Umbilical cord (tissue), 2 donors: ENCODE results near the gene CACNA1I. TPM values are rescaled to one million over a fixed set of nuclear protein-coding genes. Genes with fewer than 3 reads are reported as not detected.

ENCODE experiments used
- DNase-seq: peaks from one replicate; pipeline ENCODE4 v3.0.0-alpha.2; 2015; ENCODE audit warnings: low spot score
- total RNA-seq: library from RNA; depleted of rRNA; stranded (reverse); fragments of >200 nt; gene quantifications from one replicate; pipeline ENCODE4 v1.2.3, GENCODE V29; 2014; ENCODE audit warnings: low replicate concordance; ENCODE audit not compliant: insufficient read depth

CACNA1I gene
- total RNA-seq, 1 donor from 2014 or later = 0.48 TPM

DNA sequence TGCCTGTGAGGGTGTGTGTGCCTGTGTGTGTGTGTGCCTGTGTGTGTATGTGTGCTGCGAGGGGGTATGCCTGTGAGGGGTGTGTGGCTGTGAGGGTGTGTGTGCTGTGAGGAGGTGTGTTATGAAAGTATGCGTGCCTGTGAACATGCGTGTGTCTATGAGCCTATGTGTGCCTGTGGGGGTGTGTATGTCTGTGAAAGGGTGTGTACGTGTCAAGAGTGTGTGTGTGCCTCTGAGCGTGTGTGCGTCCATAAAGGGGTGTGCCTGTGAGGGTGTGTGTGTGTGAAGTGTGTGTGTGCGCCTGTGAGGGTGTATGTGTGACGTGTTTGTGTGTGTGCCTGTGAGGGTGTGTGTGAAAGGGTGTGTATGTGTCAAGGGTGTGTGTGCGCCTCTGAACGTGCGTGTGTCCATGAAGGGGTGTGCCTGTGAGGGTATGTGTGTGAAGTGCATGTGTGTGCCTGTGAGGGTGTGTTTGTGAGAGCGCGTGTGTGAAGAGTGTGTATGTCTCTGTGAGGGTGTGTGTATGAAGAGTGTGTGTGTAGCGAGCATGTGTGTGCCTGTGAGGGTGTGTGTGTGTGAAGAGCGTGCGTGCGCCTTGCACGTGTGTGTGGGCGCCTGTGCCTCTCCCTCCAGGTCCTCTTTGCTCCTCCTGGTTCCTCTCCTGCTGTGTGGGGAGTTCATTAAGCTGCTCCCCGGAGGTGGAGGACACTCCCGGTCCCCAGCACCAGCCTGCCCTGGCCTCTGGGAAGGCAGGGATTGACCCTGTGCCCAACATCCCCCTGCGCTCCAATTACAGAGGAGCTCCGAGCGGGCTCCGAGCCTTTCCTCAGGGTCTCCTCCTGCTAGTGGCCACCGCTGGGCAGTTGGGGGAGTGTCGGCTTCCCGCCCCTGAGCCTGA is 53.3 kb downstream of the CACNA1I start:
- DNase-seq = no peak

DNA sequence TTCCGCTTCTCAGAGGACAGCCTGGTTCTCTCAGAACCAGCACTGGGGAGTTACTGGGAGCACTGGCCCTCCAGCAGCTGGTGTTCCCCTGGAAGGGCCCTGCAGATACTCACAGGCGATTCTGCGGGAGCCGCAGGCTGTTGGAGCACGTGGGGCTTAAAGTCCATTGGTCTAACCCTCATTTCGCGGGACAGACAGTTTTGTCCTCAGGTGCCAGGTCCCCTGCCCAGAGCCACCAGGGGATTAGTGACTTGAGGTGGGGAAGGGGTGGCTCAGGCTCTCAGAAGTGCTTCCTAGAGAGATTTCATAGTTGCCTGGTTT is 53.9 kb downstream of the CACNA1I start:
- no peak for DNase-seq

GRCh38 chr22:39625569-39626537 is 55.3 kb downstream of the CACNA1I start:
- peak; percentile 15 for DNase-seq

GRCh38 chr22:39627208-39627607 is 56.7 kb downstream of the CACNA1I start:
- DNase-seq = no peak

GRCh38 chr22:39627865-39628562 is 57.5 kb downstream of the CACNA1I start:
- peak; percentile 40 for DNase-seq

DNA sequence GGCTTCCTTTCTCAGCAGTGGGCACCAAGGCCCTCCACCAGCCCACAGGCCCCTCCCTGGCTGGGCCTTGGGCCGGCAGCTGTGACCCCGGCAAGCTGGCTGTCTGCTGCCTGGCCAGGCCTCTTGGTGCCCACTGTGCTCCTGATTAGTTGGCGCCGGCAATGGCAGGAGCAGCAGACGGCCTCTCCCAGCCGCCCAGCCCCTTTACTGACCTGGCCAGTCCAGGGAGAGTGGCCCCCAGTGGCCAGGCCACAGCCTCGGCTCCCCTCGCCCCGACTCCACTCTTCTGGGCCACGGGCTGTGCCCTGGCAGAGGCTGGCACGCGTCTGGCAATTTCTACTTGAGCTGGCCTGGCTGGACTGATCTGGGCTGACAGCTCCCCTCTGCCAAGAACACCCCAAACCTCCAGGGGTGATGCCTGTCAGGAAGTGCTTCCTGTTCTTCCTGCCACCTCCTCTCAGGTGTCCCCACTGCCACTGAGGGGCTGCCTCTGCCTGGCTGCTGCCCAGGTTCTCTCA is 58.1 kb downstream of the CACNA1I start:
- DNase-seq = no peak

GRCh38 chr22:39629851-39630250 is 59.3 kb downstream of the CACNA1I start:
- DNase-seq = no peak

- no peak for DNase-seq
Measured at GRCh38 chr22:39630721-39631120, 60.2 kb downstream of the CACNA1I start.

DNA sequence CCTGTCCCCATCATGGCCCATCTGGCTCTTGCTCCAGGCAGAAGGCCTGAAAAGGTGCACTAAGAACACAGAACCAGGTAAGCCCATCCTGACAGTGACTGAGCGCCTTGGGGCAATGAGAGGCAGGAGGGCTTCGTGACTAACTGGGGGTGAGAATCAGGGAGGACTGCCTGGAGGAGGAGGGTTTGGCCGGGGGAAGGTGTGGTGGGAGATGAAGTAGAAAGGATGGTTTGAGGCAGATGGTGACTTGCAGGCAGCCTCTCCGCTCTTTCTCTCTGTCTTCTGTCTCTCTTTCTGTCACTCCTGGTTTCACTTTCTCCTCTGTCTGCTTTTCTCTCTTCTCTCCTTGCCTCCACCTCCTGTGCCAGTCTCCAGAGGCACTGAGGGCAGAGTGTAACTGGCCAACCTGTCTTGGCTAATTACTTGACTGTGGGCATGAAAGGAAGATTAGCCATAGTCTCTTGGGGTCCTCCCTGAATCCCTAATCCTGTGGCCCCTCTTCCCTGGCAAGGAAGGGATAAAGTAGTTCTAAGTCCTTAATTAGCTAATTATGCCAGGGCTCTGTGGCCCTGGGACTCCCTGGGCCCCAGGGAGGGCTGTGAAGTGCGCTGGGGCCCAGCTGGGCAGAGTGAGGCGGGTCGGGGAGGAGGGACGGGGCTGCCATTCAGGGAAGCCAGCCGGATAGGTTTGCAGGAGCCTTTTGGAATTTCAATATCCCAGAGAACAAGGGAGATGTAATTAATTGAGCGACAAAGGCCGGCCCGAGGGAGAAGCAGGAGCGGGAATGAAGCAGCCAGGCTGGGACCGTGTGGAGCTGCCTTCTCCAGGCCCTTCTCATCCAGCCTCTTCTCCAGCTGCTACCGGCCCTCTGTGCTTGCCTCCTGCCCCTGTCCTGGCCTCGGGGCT is 61.1 kb downstream of the CACNA1I start:
- no peak for DNase-seq

- peak; percentile 66 for DNase-seq
Measured at GRCh38 chr22:39634530-39635405, 64.2 kb downstream of the CACNA1I start.

DNA sequence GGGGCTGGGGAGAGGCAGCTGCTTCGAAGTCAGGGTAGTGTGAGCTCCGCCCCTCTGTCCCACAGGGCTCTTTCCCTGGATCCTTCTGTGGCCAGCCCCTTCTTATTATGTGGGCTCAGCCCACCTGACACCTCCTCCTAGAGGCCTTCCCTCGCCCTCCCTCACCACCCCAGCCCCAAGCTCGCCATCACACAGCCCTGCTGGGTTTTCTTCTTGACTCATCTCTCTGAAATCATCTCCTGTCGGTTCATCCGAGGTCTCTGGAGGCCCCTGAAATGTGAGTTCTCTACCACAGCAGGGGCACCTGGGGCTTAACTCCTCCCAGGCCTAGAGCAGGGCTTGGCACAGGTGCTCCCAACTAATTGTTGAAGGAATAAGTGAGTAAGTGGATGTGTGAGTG is 65.2 kb downstream of the CACNA1I start:
- DNase-seq = no peak

DNA sequence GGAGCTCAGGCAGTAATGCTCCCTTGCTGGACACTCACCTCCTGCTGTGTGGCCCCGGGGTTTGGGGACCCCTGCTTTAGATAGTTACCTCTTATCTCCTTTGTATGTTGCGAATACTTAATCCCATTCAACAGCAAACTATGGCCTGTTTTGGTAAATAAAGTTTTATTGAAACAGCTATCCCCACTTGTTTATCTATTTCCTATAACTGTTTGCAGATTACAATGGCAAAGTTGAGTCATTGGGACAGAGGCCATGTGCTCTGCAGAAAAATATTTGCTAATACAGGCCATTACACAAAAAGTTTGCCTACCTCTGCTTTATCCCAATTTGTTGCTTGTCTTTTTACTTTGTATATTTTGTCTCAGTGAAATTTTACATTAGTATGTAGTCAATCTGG is 68.4 kb downstream of the CACNA1I start:
- DNase-seq = no peak

GRCh38 chr22:39641660-39642310 is 71.2 kb downstream of the CACNA1I start:
- DNase-seq = no peak

GRCh38 chr22:39643311-39644083 is 72.9 kb downstream of the CACNA1I start:
- peak; percentile 46 for DNase-seq

- DNase-seq = no peak
Measured at GRCh38 chr22:39645532-39645931, 75.0 kb downstream of the CACNA1I start.

GRCh38 chr22:39646398-39647063 is 76.0 kb downstream of the CACNA1I start:
- DNase-seq = no peak

DNA sequence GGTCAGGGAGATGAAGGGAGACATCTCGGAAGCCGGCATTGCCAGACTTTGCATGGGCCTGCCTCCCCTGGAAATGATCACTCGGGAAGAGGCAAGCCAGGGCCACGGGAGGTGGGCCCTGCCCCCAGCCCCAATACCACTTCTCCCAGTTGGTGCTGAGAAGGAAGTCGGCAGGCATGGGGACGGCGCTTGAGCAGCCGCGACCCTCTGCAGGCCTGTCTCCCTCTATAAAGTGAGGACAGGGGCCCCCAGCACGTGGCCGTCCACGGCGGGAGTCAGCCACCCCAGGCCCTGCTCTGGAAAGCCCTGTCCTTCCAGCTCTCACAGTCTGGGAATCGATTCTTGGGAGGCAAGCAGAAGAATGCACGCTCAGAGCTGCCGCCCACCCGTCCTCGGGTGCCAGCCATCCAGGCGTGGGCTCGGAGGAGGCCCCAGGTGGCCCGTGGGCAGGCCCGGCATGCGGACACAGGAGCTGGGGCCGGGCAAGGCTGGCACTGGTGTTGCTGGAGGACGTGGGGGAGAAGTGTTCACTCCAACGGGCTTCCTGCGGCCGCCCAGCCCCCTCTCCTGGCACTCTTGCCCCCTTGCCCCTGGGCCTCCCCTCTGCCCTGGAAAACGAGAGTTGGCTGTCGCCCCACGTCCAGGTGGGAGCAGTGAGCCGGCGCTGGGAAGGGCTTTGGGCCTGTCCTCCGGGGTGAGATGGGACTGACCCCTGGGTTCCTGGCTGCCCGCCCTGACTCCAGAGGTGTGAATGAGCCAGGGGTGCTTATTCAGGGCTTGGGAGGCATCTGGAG is 77.5 kb downstream of the CACNA1I start:
- DNase-seq = no peak
